Measurements from ENCODE around the gene CCNC. TPM values are rescaled to one million over a fixed set of nuclear protein-coding genes. Genes with fewer than 3 reads are reported as not detected.

Gene CCNC, protein sequence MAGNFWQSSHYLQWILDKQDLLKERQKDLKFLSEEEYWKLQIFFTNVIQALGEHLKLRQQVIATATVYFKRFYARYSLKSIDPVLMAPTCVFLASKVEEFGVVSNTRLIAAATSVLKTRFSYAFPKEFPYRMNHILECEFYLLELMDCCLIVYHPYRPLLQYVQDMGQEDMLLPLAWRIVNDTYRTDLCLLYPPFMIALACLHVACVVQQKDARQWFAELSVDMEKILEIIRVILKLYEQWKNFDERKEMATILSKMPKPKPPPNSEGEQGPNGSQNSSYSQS
- total RNA-seq: 10 to 100 TPM; 39.7 to 46.6 TPM

DNA sequence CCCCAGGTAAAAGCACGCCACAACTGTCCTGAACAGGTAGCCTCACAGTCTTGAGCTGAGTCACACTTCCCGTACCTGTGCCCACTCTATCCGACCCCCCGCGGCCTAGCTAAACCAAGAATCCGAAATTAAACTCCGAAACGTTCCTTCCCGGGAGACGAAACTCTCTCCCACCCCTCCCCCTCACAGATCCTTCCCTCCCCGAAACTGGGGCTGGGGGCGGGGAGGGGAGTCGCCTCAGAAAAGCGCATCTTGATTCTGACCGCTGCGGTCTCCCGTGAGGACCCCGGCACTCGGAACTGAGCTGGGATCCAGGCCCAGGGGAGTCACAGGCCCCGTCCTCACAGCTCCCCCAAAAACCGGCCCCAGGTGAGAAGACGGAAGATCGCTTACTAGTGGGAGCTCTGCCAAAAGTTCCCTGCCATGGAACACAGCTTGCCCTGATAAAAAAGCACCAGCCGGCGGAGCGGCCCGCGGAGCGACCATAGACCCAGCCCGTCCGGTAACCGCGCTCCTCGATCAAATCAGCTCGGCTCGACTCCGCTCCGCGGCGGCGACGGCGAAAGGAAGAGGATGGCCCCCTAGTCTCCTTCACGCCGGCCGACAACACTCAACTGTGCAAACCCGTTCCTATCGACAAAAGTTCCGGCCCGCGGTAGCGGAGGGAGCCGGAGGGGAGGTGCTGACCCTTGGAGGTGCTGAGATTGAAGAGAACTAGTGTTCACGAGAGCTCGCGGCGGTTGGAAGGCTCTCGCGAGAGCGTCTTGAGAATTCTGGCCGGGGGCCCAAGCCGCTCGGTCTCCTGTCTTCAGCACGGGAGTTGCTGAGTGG is at the start of gene CCNC:
TSS of gene CCNC (minus strand) at position 558 of the 831 bp plus-strand sequence. CDS start at position 425, 133 bp downstream.
- no peaks in the 10 kb centered on the region for H3K9me3 Mint-ChIP-seq
- ATAC-seq (replicated peaks in 1 of 2) (peak; percentile 99), DNase-seq (peak; percentile 92 to 93)
- no peaks in the 10 kb centered on the region for H3K27me3 Mint-ChIP-seq (ENCODE audit: low read depth)
- peak within 1 kb of the TSS; percentile 89 to 95 for H3K4me3 Mint-ChIP-seq
- peak within 1 kb of the TSS; percentile 99 for H3K27ac Mint-ChIP-seq
- peaks cover 29% of the 10 kb centered on the region for H3K4me1 Mint-ChIP-seq (ENCODE audit: low read depth)
- H3K36me3 Mint-ChIP-seq (ENCODE audit: insufficient read depth in 2 of 2): peaks cover 6 to 10% of the 10 kb centered on the region in 2 donors

DNA sequence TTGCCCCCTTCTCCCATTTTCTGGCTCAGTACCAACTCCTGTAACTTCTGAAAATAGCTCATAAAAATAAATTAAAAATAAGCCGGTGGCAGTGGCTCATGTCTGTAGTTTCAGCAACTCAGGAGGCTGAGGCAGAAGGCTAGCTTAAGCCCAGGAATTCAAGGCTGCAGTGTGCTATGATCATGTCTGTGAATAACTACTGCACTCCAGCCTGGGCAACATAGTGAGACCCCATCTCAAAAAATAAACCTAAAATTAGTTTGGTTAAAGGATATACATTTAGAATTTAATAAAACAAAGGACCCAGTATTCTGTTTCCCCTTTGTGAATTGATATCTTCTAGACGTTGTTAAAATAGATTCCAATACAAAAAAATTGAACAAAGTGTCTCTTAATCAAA is 48.7 kb upstream of the CCNC start:
- peaks cover 3 to 4% of the 10 kb centered on the region in 2 donors for H3K36me3 Mint-ChIP-seq (ENCODE audit: insufficient read depth in 2 of 2)
- no peak overlapping the region for H3K27ac Mint-ChIP-seq
- DNase-seq: no peak
- no peak overlapping the region for H3K4me3 Mint-ChIP-seq
- H3K9me3 Mint-ChIP-seq: peaks cover 0 to 3% of the 10 kb centered on the region in 2 donors
- peaks cover 6% of the 10 kb centered on the region for H3K4me1 Mint-ChIP-seq (ENCODE audit: low read depth)
- peaks cover 73% of the 10 kb centered on the region for H3K27me3 Mint-ChIP-seq (ENCODE audit: low read depth)
- no peak for ATAC-seq (replicated peaks in 1 of 2)

DNA sequence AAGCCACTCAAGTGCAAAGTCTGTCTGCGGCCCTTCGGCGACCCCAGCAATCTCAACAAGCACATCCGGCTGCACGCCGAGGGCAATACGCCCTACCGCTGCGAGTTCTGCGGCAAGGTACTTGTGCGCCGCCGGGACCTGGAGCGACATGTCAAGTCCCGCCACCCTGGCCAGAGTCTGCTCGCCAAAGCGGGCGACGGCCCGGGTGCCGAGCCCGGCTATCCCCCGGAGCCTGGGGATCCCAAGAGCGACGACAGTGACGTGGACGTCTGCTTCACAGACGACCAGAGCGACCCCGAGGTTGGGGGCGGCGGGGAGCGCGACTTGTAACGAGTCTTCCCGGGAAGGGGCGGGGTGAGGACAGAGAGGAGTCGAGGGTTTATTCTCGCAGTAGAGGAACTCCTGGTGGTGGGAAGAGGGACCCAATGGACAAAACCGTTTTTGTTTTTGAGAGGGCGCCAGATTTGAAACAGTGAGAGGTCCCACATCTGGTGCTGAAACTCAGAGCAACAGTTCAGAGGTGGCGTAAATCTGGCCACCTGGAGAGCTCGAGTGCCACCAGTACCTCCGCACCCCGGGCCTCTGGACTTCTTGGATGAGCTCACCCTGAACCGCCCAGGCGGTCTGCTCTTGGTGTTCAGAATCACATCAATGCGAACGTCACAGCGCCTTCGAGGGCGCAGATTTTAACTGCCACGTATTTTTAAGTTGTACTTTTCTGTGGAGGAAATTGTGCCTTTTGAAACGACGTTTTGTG is 46.1 kb upstream of the CCNC start:
- Mint-ChIP-seq H3K27ac (peak overlapping the region; percentile 82), H3K4me3 (peak overlapping the region; percentile 85 to 91), H3K9me3 (peaks cover 0 to 3% of the 10 kb centered on the region in 2 donors), H3K36me3 (ENCODE audit: insufficient read depth in 2 of 2) (peaks cover 4 to 5% of the 10 kb centered on the region in 2 donors), H3K4me1 (ENCODE audit: low read depth) (peaks cover 27% of the 10 kb centered on the region), H3K27me3 (ENCODE audit: low read depth) (peaks cover 74% of the 10 kb centered on the region)
- ATAC-seq (replicated peaks in 1 of 2) (peak; percentile 16 to 21), DNase-seq (peak in 1 of 2 donors; percentile 44)

DNA sequence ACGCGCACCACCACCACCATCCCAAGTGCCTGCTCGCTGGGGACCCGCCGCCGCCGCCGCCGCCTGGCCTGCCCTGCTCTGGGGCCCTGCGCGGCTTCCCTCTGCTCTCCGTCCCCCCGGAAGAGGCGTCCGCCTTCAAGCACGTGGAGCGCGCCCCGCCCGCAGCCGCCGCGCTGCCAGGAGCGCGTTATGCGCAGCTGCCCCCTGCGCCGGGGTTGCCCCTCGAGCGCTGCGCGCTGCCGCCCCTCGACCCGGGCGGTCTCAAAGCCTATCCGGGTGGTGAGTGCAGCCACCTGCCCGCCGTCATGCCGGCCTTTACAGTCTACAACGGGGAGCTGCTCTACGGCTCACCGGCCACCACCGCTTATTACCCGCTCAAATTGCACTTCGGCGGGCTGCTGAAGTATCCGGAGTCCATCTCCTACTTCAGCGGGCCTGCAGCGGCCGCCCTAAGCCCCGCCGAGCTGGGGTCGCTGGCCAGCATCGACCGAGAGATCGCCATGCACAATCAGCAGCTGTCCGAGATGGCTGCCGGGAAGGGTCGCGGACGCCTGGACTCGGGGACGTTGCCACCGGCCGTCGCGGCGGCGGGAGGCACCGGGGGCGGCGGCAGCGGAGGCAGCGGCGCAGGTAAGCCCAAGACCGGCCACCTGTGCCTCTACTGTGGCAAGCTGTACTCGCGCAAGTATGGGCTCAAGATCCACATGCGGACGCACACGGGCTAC is 45.4 kb upstream of the CCNC start:
- ATAC-seq (replicated peaks in 1 of 2): peak; percentile 77 to 80
- Mint-ChIP-seq H3K27ac (no peak overlapping the region), H3K4me3 (peak overlapping the region; percentile 85 to 91), H3K36me3 (ENCODE audit: insufficient read depth in 2 of 2) (peaks cover 4 to 8% of the 10 kb centered on the region in 2 donors), H3K4me1 (ENCODE audit: low read depth) (peaks cover 27% of the 10 kb centered on the region), H3K27me3 (ENCODE audit: low read depth) (peaks cover 75% of the 10 kb centered on the region), H3K9me3 (peaks cover 0 to 3% of the 10 kb centered on the region in 2 donors)
- DNase-seq: peak in 1 of 2 donors; percentile 55

DNA sequence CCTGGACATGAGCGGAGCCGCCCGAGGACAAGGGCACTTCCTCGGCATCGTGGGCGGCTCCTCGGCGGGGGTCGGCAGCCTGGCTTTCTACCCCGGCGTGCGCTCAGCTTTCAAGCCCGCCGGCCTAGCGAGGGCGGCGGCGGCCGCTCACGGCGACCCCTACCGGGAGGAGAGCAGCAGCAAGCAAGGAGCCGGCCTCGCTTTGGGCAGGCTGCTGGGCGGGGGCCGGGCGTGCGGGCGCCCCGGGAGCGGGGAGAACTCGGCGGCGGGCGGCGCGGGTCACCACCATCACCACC is 44.9 kb upstream of the CCNC start:
- Mint-ChIP-seq H3K4me1 (ENCODE audit: low read depth) (peaks cover 28% of the 10 kb centered on the region), H3K27me3 (ENCODE audit: low read depth) (peaks cover 75% of the 10 kb centered on the region), H3K9me3 (peaks cover 0 to 3% of the 10 kb centered on the region in 2 donors), H3K4me3 (peak overlapping the region; percentile 85 to 91), H3K36me3 (ENCODE audit: insufficient read depth in 2 of 2) (peaks cover 3 to 7% of the 10 kb centered on the region in 2 donors), H3K27ac (no peak overlapping the region)
- peak; percentile 66 to 68 for DNase-seq
- peak; percentile 77 to 79 for ATAC-seq (replicated peaks in 1 of 2)

DNA sequence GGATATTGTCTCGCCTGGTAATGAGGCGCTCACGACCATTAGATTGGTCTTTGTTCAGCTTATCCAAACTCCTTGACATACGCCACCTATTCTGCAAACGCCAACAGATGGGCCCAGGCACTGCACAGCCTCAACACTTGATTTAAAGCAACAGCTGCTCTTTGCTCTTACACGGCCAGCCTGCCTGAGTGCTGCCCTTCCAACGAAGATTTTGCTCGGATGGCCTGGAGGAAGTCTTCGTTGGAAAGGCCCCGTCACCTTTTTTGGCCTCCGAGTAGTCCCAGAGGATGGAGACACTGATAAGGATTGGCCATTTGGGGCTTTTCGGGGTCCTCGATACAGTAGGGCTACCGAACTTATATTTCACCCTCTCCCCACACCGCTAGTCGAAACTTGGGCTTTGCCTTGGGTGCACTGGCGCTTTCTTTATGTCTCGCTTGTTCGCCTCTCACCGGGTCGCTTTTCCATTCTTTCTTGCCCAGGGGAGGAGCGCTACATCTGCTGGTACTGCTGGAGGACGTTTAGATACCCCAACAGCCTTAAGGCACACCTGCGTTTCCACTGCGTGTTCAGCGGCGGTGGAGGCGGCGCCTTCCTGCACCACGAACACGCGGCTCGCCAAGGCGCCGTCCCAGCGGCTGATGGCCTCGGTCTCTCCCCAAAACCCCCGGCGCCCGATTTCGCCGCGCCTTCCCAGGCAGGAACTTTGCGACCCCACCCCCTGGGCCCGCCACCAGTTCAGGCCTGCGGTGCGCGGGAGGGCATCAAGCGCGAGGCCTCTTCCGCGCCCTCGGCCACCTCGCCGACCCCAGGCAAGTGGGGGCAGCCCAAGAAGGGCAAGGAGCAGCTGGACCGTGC is 44.3 kb upstream of the CCNC start:
- peaks cover 32% of the 10 kb centered on the region for H3K4me1 Mint-ChIP-seq (ENCODE audit: low read depth)
- DNase-seq (no peak), ATAC-seq (replicated peaks in 1 of 2) (peak; percentile 5 to 7)
- H3K36me3 Mint-ChIP-seq (ENCODE audit: insufficient read depth in 2 of 2): peaks cover 0 to 5% of the 10 kb centered on the region in 2 donors
- H3K27ac Mint-ChIP-seq: no peak overlapping the region
- H3K4me3 Mint-ChIP-seq: peak overlapping the region; percentile 85 to 91
- no peaks in the 10 kb centered on the region for H3K9me3 Mint-ChIP-seq
- H3K27me3 Mint-ChIP-seq (ENCODE audit: low read depth): peaks cover 75% of the 10 kb centered on the region

DNA sequence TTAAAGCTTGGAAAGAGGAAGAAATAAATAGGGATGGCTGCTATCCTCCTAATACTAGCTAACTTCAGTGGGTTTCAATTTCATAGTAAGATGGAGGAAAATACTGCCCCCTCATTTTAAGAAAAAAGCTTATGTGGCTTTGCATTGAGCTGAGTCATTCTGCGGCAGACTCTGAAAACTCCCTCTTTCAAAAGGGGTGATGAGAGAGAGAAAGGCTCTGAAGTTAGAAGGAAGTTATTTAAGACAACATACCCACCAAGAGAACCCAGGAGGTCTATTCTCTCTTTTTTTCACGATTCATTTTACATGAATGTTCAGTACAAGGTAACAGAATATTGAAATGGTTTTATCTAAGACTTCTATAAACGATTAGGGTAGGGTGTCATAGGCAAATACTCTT is 42.7 kb upstream of the CCNC start:
- DNase-seq (peak in 1 of 2 donors; percentile 39), ATAC-seq (replicated peaks in 1 of 2) (peak; percentile 54 to 57)
- Mint-ChIP-seq H3K4me3 (peak overlapping the region in 1 of 2 donors; percentile 62), H3K27me3 (ENCODE audit: low read depth) (peaks cover 74% of the 10 kb centered on the region), H3K27ac (peak overlapping the region; percentile 68), H3K4me1 (ENCODE audit: low read depth) (peaks cover 33% of the 10 kb centered on the region), H3K36me3 (ENCODE audit: insufficient read depth in 2 of 2) (peaks cover 2 to 6% of the 10 kb centered on the region in 2 donors), H3K9me3 (no peaks in the 10 kb centered on the region)

DNA sequence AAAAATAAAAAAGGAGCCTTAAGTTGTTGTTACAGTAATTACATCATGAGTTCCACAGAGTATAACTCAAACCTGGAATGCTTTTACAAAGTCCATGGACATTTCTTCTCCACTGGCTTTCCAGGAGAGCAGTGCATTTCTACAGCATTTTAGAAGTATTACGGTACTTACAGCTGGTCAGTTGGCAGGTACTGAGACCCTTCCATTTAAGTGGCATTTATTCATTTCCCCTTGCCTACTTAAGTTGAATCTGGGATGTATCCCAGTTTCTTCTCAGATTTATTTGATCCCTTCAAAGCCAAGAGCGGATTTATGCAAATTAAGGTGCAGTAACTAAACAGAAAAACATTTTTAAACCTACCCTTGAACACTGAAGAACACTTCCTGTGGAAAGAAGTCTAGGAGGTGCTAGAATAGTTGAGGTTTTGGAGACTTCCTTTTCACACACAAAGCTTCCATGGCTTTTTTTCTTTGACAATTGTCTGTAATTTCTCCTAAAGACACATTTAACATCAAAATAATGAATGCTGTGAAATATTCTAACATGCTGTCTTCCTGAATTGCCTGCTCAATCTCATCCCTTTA is 41.5 kb upstream of the CCNC start:
- peaks cover 3 to 6% of the 10 kb centered on the region in 2 donors for H3K36me3 Mint-ChIP-seq (ENCODE audit: insufficient read depth in 2 of 2)
- H3K4me3 Mint-ChIP-seq: peak overlapping the region in 1 of 2 donors; percentile 23
- peaks cover 45% of the 10 kb centered on the region for H3K4me1 Mint-ChIP-seq (ENCODE audit: low read depth)
- H3K9me3 Mint-ChIP-seq: no peaks in the 10 kb centered on the region
- H3K27ac Mint-ChIP-seq: no peak overlapping the region
- no peak for ATAC-seq (replicated peaks in 1 of 2)
- peaks cover 74% of the 10 kb centered on the region for H3K27me3 Mint-ChIP-seq (ENCODE audit: low read depth)
- DNase-seq: no peak

DNA sequence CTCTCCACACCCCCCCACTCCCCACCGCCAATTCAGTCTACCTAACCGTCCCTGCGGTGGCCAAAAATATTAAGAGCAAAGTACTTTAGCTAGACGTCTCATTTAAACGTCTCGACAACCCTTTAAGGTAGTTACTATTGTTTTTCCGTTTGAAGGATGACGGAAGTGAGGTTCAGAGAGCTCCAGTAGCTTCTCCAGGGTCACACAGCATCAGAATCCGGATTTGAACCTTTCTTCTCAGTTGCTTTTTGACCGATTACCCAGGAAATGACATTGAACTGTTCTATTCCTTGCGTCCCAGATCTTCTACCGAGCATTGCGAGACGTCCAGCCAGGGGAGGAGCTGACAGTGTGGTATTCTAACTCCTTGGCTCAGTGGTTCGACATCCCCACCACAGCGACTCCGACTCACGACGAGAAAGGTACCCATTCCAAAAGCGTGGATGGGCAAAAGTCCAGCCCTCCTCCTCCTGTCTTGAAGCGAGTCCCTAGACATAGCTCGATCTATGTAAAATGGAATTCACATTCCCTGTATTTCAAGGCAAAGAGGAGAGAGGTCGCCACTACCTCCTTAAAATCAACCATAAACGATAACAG is 40.5 kb upstream of the CCNC start:
- ATAC-seq (replicated peaks in 1 of 2) (no peak), DNase-seq (no peak)
- no peaks in the 10 kb centered on the region for H3K9me3 Mint-ChIP-seq
- peaks cover 3 to 6% of the 10 kb centered on the region in 2 donors for H3K36me3 Mint-ChIP-seq (ENCODE audit: insufficient read depth in 2 of 2)
- peaks cover 77% of the 10 kb centered on the region for H3K27me3 Mint-ChIP-seq (ENCODE audit: low read depth)
- H3K4me3 Mint-ChIP-seq: peak overlapping the region in 1 of 2 donors; percentile 33
- no peak overlapping the region for H3K27ac Mint-ChIP-seq
- H3K4me1 Mint-ChIP-seq (ENCODE audit: low read depth): peaks cover 49% of the 10 kb centered on the region

DNA sequence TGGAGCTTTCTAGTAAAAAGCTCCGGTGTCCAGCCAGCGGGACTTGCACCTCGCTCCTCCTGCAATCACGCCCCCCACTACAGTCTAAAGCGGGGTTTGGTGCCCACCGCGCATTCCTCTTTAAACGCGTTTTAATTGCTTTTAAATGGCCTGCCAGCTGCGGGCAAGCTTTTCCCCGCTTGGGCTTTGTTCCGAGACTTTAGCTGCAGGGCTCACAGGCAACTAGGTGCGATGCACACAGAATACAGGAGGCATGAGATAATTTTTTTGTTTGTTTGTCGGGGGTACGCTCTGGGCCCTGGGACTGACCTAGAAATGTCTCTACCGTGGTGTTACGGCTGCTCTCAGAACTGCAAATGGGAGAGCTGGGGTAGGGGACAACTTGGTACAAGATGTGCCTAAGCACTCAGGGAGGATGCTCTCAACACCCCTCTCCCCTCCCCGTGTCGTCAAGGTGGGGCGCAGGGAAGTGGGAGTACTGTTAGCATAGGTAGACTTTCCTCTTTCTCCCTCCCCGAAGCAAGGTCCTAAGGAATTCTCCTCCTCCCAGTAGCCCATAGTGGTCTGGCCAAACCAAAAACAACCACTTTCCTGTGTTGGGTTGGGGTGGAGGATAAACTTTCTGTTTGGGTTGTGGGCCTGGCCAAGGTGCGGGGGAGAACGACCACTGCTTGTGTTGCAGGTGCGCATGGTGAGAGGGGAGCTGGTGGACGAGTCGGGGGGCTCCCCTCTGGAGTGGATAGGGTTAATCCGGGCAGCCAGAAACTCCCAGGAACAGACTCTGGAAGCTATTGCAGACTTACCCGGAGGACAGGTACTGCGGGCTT is 39.8 kb upstream of the CCNC start:
- Mint-ChIP-seq H3K4me1 (ENCODE audit: low read depth) (peaks cover 56% of the 10 kb centered on the region), H3K4me3 (no peak overlapping the region), H3K36me3 (ENCODE audit: insufficient read depth in 2 of 2) (peaks cover 3 to 6% of the 10 kb centered on the region in 2 donors), H3K27me3 (ENCODE audit: low read depth) (peaks cover 84% of the 10 kb centered on the region), H3K9me3 (no peaks in the 10 kb centered on the region), H3K27ac (peak overlapping the region; percentile 69)
- DNase-seq (no peak), ATAC-seq (replicated peaks in 1 of 2) (no peak)
